Panc1 (cell line): ENCODE results near the gene GPR6.

Experiments
- POLR2AphosphoS5 ChIP-seq: IDR thresholded peaks from 2 replicates; pipeline ENCODE4 v1.6.1; 2012; ENCODE audit warnings: mild to moderate bottlenecking, low read depth, low read length, moderate library complexity
- TF ChIP-seq, protein P1 (sequence below): fragments of 450-650 bp; IDR thresholded peaks from 2 replicates; pipeline ENCODE4 v1.5.1; 2017; ENCODE audit warnings: mild to moderate bottlenecking

DNA sequence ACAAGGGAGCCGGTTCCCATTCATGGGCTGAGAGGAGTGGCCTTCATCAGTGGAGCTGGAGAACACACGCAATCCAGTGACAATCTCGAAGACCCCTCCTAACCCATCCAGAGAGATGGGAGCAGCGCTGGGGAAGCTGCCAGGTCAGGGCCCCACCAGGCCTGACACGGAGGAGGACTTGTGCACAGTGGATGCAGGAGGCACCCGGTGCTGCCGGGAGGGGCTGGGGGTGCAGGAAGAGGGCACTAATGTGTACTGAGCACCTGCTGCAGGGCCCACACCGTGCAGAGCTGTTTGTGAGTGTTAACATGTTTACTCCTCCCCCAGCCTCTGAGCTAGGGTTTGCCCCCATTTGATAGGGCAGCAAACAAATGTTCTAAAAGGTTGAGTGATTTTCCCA lies 43.8 kb upstream of the GPR6 start:
- TF ChIP-seq, protein P1, sequence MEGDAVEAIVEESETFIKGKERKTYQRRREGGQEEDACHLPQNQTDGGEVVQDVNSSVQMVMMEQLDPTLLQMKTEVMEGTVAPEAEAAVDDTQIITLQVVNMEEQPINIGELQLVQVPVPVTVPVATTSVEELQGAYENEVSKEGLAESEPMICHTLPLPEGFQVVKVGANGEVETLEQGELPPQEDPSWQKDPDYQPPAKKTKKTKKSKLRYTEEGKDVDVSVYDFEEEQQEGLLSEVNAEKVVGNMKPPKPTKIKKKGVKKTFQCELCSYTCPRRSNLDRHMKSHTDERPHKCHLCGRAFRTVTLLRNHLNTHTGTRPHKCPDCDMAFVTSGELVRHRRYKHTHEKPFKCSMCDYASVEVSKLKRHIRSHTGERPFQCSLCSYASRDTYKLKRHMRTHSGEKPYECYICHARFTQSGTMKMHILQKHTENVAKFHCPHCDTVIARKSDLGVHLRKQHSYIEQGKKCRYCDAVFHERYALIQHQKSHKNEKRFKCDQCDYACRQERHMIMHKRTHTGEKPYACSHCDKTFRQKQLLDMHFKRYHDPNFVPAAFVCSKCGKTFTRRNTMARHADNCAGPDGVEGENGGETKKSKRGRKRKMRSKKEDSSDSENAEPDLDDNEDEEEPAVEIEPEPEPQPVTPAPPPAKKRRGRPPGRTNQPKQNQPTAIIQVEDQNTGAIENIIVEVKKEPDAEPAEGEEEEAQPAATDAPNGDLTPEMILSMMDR, result no peak
- no peak for TF ChIP-seq POLR2AphosphoS5
